OCI-LY3 (cell line): ENCODE measurements around the gene SNRPD1.

Experiments
- EZH2phosphoT487 ChIP-seq: fragments of 200-600 bp; shearing (Covaris generic); IDR thresholded peaks from 2 replicates; pipeline ENCODE4 v1.6.1; 2018; ENCODE audit warnings: antibody characterized with exemption, mixed run types, low read depth
- TF ChIP-seq, protein P1 (sequence below): fragments of 200-600, 300-600 bp; sonication (generic); IDR thresholded peaks from 2 replicates; pipeline ENCODE4 v1.5.1; 2014; ENCODE audit warnings: antibody characterized with exemption, low read length, low read depth

- TF ChIP-seq, protein P1, sequence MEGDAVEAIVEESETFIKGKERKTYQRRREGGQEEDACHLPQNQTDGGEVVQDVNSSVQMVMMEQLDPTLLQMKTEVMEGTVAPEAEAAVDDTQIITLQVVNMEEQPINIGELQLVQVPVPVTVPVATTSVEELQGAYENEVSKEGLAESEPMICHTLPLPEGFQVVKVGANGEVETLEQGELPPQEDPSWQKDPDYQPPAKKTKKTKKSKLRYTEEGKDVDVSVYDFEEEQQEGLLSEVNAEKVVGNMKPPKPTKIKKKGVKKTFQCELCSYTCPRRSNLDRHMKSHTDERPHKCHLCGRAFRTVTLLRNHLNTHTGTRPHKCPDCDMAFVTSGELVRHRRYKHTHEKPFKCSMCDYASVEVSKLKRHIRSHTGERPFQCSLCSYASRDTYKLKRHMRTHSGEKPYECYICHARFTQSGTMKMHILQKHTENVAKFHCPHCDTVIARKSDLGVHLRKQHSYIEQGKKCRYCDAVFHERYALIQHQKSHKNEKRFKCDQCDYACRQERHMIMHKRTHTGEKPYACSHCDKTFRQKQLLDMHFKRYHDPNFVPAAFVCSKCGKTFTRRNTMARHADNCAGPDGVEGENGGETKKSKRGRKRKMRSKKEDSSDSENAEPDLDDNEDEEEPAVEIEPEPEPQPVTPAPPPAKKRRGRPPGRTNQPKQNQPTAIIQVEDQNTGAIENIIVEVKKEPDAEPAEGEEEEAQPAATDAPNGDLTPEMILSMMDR = no peak
- TF ChIP-seq EZH2phosphoT487 = no peak
These were observed 13.2 kb upstream of the SNRPD1 start for GRCh38 chr18:21598726-21599584.
